Endodermal cell (in vitro differentiated cells): ENCODE results near the gene PLEKHG5. TPM values are rescaled to one million over a fixed set of nuclear protein-coding genes. Genes with fewer than 3 reads are reported as not detected.

Source experiments
- DNase-seq: peaks from one replicate; pipeline ENCODE4 v3.0.0-alpha.2; 2017
- H3K27ac ChIP-seq: 2 replicates; pipeline ENCODE4 v1.5.1; 2013; ENCODE audit warnings: mild to moderate bottlenecking, low read depth, low read length, moderate library complexity
- H3K27me3 ChIP-seq: 2 replicates; pipeline ENCODE4 v1.6.1; 2013; ENCODE audit warnings: mild to moderate bottlenecking, low read length, moderate library complexity; ENCODE audit not compliant: insufficient read depth, control insufficient read depth, poor library complexity, severe bottlenecking
- H3K36me3 ChIP-seq: 2 replicates; pipeline ENCODE4 v1.7.0; 2013; ENCODE audit warnings: mild to moderate bottlenecking, low read length, moderate library complexity; ENCODE audit not compliant: control insufficient read depth, insufficient read depth
- H3K4me1 ChIP-seq: one replicate; pipeline ENCODE4 v1.7.0; 2013; ENCODE audit warnings: low read length; ENCODE audit not compliant: control insufficient read depth, insufficient read depth
- H3K4me3 ChIP-seq: 2 replicates; pipeline ENCODE4 v1.5.1; 2013; ENCODE audit warnings: mild to moderate bottlenecking, low read length, moderate library complexity
- H3K9ac ChIP-seq: 2 replicates; pipeline ENCODE4 v1.6.1; 2013; ENCODE audit warnings: mild to moderate bottlenecking, low read length, moderate library complexity; ENCODE audit not compliant: poor library complexity, severe bottlenecking; ENCODE audit errors: extremely low read depth
- H3K9me3 ChIP-seq: 2 replicates; pipeline ENCODE4 v1.6.1; 2013; ENCODE audit warnings: mild to moderate bottlenecking, low read length, moderate library complexity; ENCODE audit not compliant: control insufficient read depth
- H3K27ac Mint-ChIP-seq: 2 replicates; pipeline ENCODE4 v1.8.0; 2020; ENCODE audit warnings: mixed read lengths
- H3K27me3 Mint-ChIP-seq: 2 replicates; pipeline ENCODE4 v1.8.0; 2021; ENCODE audit warnings: mild to moderate bottlenecking, mixed read lengths; ENCODE audit not compliant: insufficient read depth
- H3K36me3 Mint-ChIP-seq: 2 replicates; pipeline ENCODE4 v1.8.0; 2020; ENCODE audit warnings: low read depth, mixed read lengths
- H3K4me1 Mint-ChIP-seq: 2 replicates; pipeline ENCODE4 v1.8.0; 2020; ENCODE audit warnings: mixed read lengths
- H3K4me3 Mint-ChIP-seq: 2 replicates; pipeline ENCODE4 v1.8.0; 2020; ENCODE audit warnings: mild to moderate bottlenecking, moderate library complexity, mixed read lengths
- H3K9me3 Mint-ChIP-seq: 2 replicates; pipeline ENCODE4 v1.8.0; 2020; ENCODE audit warnings: mild to moderate bottlenecking, mixed read lengths
- WGBS, 2 experiments: methylation state at CpG; one replicate each; pipeline versions ENCODE4 v1.1.5 to v1.1.7; 2013; ENCODE audit warnings: missing lambda C conversion rate in 2 of 2, mixed read lengths in 1 of 2; ENCODE audit not compliant: insufficient coverage in 1 of 2, insufficient read length in 1 of 2; 5-methylcytosine and 5-hydroxymethylcytosine counted together
- total RNA-seq, 2 donors: library from RNA; stranded (reverse); fragmentation: NEBNext Ultra II Directional in 1 of 2; extraction: Animal tissue kit (Norgen Biotek cat#: 25700) in 1 of 2; gene quantifications; 2 replicates in 1 of 2; 3 replicates in 1 of 2; pipeline ENCODE4 v1.2.1, GENCODE V29; 2021
- TF ChIP-seq, protein P1 (sequence below): fragments of 200-600 bp; sonication (generic); conservative IDR thresholded peaks from 2 replicates; pipeline ENCODE4 v1.5.0; 2021; ENCODE audit warnings: antibody characterized with exemption, mild to moderate bottlenecking

PLEKHG5 gene
- total RNA-seq, 2 donors from 2014 or later: 32.6 to 38.8 TPM

DNA sequence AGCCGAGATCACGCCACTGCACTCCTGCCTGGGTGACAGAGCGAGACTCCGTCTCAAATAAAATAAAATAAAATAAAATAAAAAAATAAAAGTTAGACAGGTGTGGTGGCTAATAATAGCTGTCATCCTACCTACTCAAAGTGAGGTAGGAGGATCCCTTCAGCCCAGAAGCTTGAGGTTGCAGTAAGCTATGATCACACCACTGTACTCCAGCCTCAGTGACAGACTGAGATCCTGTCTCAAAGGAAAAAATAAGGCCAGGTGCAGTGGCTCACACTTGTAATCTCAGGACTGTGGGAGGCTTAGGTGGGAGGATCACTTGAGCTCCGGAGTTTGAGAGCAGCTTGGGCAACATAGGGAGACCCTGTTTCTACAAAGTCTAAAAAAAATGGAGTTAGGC, 44.8 kb upstream of the PLEKHG5 start:
- no peak overlapping the region for H3K4me3 Mint-ChIP-seq
- no peaks in the 10 kb centered on the region for H3K9me3 Mint-ChIP-seq
- Histone ChIP-seq H3K27me3 (no peaks in the 10 kb centered on the region), H3K9me3 (no peaks in the 10 kb centered on the region), H3K9ac (no peak overlapping the region), H3K27ac (no peak overlapping the region), H3K36me3 (peaks cover 63% of the 10 kb centered on the region), H3K4me3 (no peak overlapping the region), H3K4me1 (no peaks in the 10 kb centered on the region)
- H3K36me3 Mint-ChIP-seq: peaks cover 55% of the 10 kb centered on the region
- 67 to 93% methylated on average over 1 of the region's 5 CpGs for WGBS, 2 experiments
- H3K27me3 Mint-ChIP-seq: no peaks in the 10 kb centered on the region
- no peak for DNase-seq
- TF ChIP-seq, protein P1, sequence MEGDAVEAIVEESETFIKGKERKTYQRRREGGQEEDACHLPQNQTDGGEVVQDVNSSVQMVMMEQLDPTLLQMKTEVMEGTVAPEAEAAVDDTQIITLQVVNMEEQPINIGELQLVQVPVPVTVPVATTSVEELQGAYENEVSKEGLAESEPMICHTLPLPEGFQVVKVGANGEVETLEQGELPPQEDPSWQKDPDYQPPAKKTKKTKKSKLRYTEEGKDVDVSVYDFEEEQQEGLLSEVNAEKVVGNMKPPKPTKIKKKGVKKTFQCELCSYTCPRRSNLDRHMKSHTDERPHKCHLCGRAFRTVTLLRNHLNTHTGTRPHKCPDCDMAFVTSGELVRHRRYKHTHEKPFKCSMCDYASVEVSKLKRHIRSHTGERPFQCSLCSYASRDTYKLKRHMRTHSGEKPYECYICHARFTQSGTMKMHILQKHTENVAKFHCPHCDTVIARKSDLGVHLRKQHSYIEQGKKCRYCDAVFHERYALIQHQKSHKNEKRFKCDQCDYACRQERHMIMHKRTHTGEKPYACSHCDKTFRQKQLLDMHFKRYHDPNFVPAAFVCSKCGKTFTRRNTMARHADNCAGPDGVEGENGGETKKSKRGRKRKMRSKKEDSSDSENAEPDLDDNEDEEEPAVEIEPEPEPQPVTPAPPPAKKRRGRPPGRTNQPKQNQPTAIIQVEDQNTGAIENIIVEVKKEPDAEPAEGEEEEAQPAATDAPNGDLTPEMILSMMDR: no peak
- peaks cover 7% of the 10 kb centered on the region for H3K4me1 Mint-ChIP-seq
- no peak overlapping the region for H3K27ac Mint-ChIP-seq

DNA sequence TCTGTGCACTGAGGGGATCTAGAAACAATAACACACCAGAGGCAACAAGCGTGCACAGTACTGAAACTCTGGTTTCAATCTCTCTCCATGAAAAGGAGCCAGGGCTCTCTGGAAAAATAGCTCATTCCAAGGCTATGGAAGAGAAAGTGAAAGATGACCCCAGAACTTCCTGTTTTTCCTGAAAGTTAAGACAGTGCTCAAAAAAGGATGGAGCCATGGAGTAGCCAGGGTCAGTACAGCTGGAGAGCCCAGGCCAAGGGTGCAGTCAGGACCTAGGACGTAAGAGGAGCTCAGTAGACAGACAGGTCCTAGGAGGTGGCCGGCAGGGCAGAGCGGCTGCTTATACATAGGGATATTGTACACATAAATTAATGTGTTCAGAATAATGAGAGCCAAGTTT, 43.7 kb upstream of the PLEKHG5 start:
- Mint-ChIP-seq H3K27me3 (no peaks in the 10 kb centered on the region), H3K36me3 (peaks cover 59% of the 10 kb centered on the region), H3K4me1 (peaks cover 7% of the 10 kb centered on the region), H3K9me3 (no peaks in the 10 kb centered on the region), H3K27ac (peak overlapping the region; percentile 68), H3K4me3 (no peak overlapping the region)
- 81 to 97% methylated on average over 4 of the region's 4 CpGs for WGBS, 2 experiments
- H3K4me1 ChIP-seq: no peaks in the 10 kb centered on the region
- H3K36me3 ChIP-seq: peaks cover 64% of the 10 kb centered on the region
- no peak overlapping the region for H3K9ac ChIP-seq
- H3K4me3 ChIP-seq: no peak overlapping the region
- TF ChIP-seq, protein P1: no peak
- no peak overlapping the region for H3K27ac ChIP-seq
- H3K27me3 ChIP-seq: no peaks in the 10 kb centered on the region
- no peaks in the 10 kb centered on the region for H3K9me3 ChIP-seq
- no peak for DNase-seq

DNA sequence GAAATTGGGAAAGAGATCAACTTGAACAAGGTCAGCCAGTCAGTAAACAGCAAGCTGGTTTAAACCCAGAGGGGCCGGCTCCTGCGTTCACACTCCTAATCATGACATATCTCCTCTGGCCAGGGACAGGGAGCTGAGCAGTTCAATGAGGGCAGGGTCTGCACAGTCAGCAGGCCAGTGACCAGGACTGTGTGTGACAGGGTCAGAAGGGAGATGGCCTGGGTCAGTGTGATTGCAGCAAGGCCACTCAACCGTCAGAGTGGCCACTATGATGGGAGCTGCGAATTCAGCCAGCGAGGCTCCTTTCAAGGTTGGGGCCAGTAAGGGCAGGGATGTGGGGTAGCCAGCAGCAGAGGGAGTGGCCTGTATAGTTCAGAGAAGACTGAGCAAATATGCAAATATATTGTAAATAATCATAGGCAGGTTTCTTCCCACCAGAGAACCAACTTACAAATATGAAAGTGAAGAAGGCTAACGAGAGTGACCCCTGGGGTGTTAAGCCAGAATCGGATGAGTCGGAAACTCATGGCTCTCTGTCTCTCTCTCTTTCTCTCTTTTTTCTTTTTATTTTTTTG, 42.9 kb upstream of the PLEKHG5 start:
- TF ChIP-seq, protein P1: no peak
- H3K9ac ChIP-seq: no peak overlapping the region

More for the DNA sequence above, 42.9 kb upstream of the PLEKHG5 start:
- WGBS, 2 experiments: 88 to 92% methylated on average over 5 to 8 of the region's 8 CpGs
- peaks cover 7% of the 10 kb centered on the region for H3K4me1 Mint-ChIP-seq
- peaks cover 58% of the 10 kb centered on the region for H3K36me3 Mint-ChIP-seq
- DNase-seq: no peak
- H3K9me3 Mint-ChIP-seq: no peaks in the 10 kb centered on the region
- H3K27ac Mint-ChIP-seq: peak overlapping the region; percentile 44
- H3K4me3 Mint-ChIP-seq: no peak overlapping the region
- H3K9me3 ChIP-seq: no peaks in the 10 kb centered on the region
- H3K27me3 Mint-ChIP-seq: no peaks in the 10 kb centered on the region
- H3K27ac ChIP-seq: no peak overlapping the region
- H3K27me3 ChIP-seq: no peaks in the 10 kb centered on the region
- no peak overlapping the region for H3K4me3 ChIP-seq
- peaks cover 65% of the 10 kb centered on the region for H3K36me3 ChIP-seq
- H3K4me1 ChIP-seq: no peaks in the 10 kb centered on the region
